OCI-LY1 (cell line): ENCODE measurements around the gene MFN1.

ENCODE experiments used
- CTCF ChIP-seq: fragments of 200-600 bp; sonication (generic), shearing (Covaris generic); IDR thresholded peaks from 2 replicates; pipeline ENCODE4 v1.5.1; 2017; ENCODE audit warnings: mild to moderate bottlenecking, antibody characterized with exemption, low read length, moderate library complexity, mixed read lengths
- EZH2 ChIP-seq: fragments of 200-600 bp; sonication (generic), shearing (Covaris generic); IDR thresholded peaks from 2 replicates; pipeline ENCODE4 v1.8.0; 2017; ENCODE audit warnings: borderline replicate concordance, mixed run types, mild to moderate bottlenecking, antibody characterized with exemption, low read length, moderate library complexity, mixed read lengths

DNA sequence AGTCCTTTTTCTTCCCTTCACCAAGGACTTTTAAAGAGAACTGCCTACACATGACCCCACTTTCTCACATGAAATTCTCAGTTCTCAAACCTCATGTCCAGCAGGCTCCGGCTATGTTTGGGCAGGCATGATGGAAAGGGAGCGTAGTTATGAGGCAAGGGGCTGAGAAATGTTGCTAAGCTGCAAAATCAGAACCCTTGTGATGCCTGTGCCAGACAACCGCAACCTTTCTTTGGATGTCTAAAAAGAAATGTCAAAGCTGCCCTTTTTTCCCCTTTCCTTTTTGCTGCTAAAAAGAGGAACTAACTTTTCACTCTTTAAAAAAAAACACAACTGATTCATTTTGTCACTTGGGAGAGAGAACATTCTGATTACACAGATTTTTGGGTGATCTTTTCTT lies 84.5 kb downstream of the MFN1 start:
- TF ChIP-seq CTCF (no peak), EZH2 (no peak)
